Measurements from ENCODE around the gene AVPI1.

The AVPI1 gene

GRCh38 chr10:97669571-97669970 is 17.5 kb downstream of the AVPI1 start:
- Histone ChIP-seq H3K4me3 (ENCODE audit: low read length) (no peak overlapping the region), H4K20me1 (ENCODE audit: insufficient read depth, low read length) (no peaks in the 10 kb centered on the region), H3K4me1 (ENCODE audit: low read length) (no peaks in the 10 kb centered on the region), H3K27ac (ENCODE audit: low read length) (no peak overlapping the region), H3K4me2 (ENCODE audit: low read length) (no peak overlapping the region), H3K36me3 (replicated peaks; ENCODE audit: low read depth, low read length) (peaks cover 9% of the 10 kb centered on the region), H3K27me3 (ENCODE audit: low read depth, low read length) (no peaks in the 10 kb centered on the region), H2AFZ (ENCODE audit: low read depth, low read length) (no peak overlapping the region), H3K9ac (ENCODE audit: low read length) (no peak overlapping the region), H3K9me3 (ENCODE audit: insufficient read depth, low read length) (no peaks in the 10 kb centered on the region), H3K79me2 (ENCODE audit: low read length) (no peaks in the 10 kb centered on the region)
- TF ChIP-seq CTCF (IDR thresholded peaks at IDR 0.05; ENCODE audit: low read depth, low read length) (no peak), EZH2phosphoT487 (IDR thresholded peaks at IDR 0.05; ENCODE audit: low read depth) (no peak)

GRCh38 chr10:97667463-97667862 is 19.6 kb downstream of the AVPI1 start:
- Histone ChIP-seq H3K4me3 (ENCODE audit: low read length) (no peak overlapping the region), H3K79me2 (ENCODE audit: low read length) (no peaks in the 10 kb centered on the region), H3K27me3 (ENCODE audit: low read depth, low read length) (no peaks in the 10 kb centered on the region), H3K4me1 (ENCODE audit: low read length) (no peaks in the 10 kb centered on the region), H3K9me3 (ENCODE audit: insufficient read depth, low read length) (no peaks in the 10 kb centered on the region), H3K9ac (ENCODE audit: low read length) (no peak overlapping the region), H3K4me2 (ENCODE audit: low read length) (no peak overlapping the region), H4K20me1 (ENCODE audit: insufficient read depth, low read length) (no peaks in the 10 kb centered on the region), H2AFZ (ENCODE audit: low read depth, low read length) (no peak overlapping the region), H3K27ac (ENCODE audit: low read length) (no peak overlapping the region), H3K36me3 (replicated peaks; ENCODE audit: low read depth, low read length) (peaks cover 14% of the 10 kb centered on the region)
- TF ChIP-seq EZH2phosphoT487 (IDR thresholded peaks at IDR 0.05; ENCODE audit: low read depth) (no peak), CTCF (IDR thresholded peaks at IDR 0.05; ENCODE audit: low read depth, low read length) (no peak)

GRCh38 chr10:97666992-97667391 is 20.0 kb downstream of the AVPI1 start:
- H3K27me3 ChIP-seq (ENCODE audit: low read depth, low read length): no peaks in the 10 kb centered on the region
- H3K4me2 ChIP-seq (ENCODE audit: low read length): no peak overlapping the region
- no peaks in the 10 kb centered on the region for H3K4me1 ChIP-seq (ENCODE audit: low read length)
- H3K27ac ChIP-seq (ENCODE audit: low read length): no peak overlapping the region
- no peaks in the 10 kb centered on the region for H3K79me2 ChIP-seq (ENCODE audit: low read length)
- peaks cover 14% of the 10 kb centered on the region for H3K36me3 ChIP-seq (replicated peaks; ENCODE audit: low read depth, low read length)
- H3K9ac ChIP-seq (ENCODE audit: low read length): no peak overlapping the region
- H3K9me3 ChIP-seq (ENCODE audit: insufficient read depth, low read length): no peaks in the 10 kb centered on the region
- H2AFZ ChIP-seq (ENCODE audit: low read depth, low read length): no peak overlapping the region
- TF ChIP-seq EZH2phosphoT487 (IDR thresholded peaks at IDR 0.05; ENCODE audit: low read depth) (no peak), CTCF (IDR thresholded peaks at IDR 0.05; ENCODE audit: low read depth, low read length) (no peak)
- no peak overlapping the region for H3K4me3 ChIP-seq (ENCODE audit: low read length)
- no peaks in the 10 kb centered on the region for H4K20me1 ChIP-seq (ENCODE audit: insufficient read depth, low read length)

- H3K27ac ChIP-seq (ENCODE audit: low read length): no peak overlapping the region
- H3K4me1 ChIP-seq (ENCODE audit: low read length): no peaks in the 10 kb centered on the region
- peaks cover 15% of the 10 kb centered on the region for H3K36me3 ChIP-seq (replicated peaks; ENCODE audit: low read depth, low read length)
- H3K4me3 ChIP-seq (ENCODE audit: low read length): no peak overlapping the region
- TF ChIP-seq EZH2phosphoT487 (IDR thresholded peaks at IDR 0.05; ENCODE audit: low read depth): no peak
- H3K4me2 ChIP-seq (ENCODE audit: low read length): no peak overlapping the region
- H3K27me3 ChIP-seq (ENCODE audit: low read depth, low read length): no peaks in the 10 kb centered on the region
- H3K79me2 ChIP-seq (ENCODE audit: low read length): no peaks in the 10 kb centered on the region
- no peaks in the 10 kb centered on the region for H4K20me1 ChIP-seq (ENCODE audit: insufficient read depth, low read length)
- H3K9ac ChIP-seq (ENCODE audit: low read length): no peak overlapping the region
- H3K9me3 ChIP-seq (ENCODE audit: insufficient read depth, low read length): no peaks in the 10 kb centered on the region
- no peak overlapping the region for H2AFZ ChIP-seq (ENCODE audit: low read depth, low read length)
Measured at GRCh38 chr10:97664282-97664850, 22.7 kb downstream of the AVPI1 start.

Measured in OCI-LY3 (cell line).